Measurements from ENCODE around the gene UTP14C. TPM values are rescaled to one million over a fixed set of nuclear protein-coding genes. Genes with fewer than 3 reads are reported as not detected.

UTP14C gene
- total and polyA plus RNA-seq, 2 donors (not counting 1 experiment from before 2014, with no cell fraction given), result 1.9 to 14.9 TPM

DNA sequence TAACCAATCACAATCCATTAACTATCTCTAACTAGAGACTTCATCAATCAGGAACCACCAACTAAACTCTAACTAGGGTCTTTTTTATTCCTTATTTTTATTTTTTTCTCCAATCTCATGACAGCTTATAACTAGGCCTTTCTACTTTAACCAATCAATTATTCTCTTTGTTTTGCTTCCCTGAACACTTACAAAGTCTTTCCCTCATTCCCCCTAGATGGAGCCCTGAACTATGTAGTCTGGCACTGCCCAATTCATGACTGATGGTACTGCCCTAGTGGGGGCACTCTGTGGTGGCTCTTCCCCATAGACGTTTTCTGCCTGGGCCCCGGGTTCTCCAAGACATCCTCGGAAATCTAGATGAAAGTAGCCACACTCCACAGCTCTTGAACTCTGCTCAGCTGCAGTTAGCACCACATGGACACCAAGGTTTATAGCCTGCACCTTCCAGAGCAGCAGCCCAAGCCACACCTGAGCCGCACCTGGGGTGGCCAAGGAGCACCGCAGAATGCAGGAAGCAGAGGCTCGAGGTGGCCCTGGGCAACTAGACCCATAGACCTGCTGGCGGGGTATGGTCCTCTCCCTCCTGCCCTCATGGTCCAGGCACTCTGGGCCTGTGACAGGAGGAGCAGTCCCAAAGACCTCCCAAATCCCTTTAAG lies 19.9 kb upstream of the UTP14C start:
- 93% methylated on average over 7 of the region's 7 CpGs for WGBS (ENCODE audit: insufficient coverage)
- ATAC-seq (ENCODE audit: low read depth), result no peak
- Histone ChIP-seq H2AFZ (ENCODE audit: insufficient read depth, low read depth, low read length, poor library complexity, severe bottlenecking) (no peak overlapping the region), H3K4me2 (replicated peaks; ENCODE audit: low read depth, low read length, poor library complexity, severe bottlenecking) (no peak overlapping the region), H3K27ac (ENCODE audit: low read length in 2 of 2) (no peak overlapping the region), H3K4me3 (ENCODE audit: control extremely low read depth in 1 of 5, extremely low read depth in 1 of 5, insufficient read depth in 1 of 5, low read depth in 2 of 5, low read length in 4 of 5) (no peak overlapping the region), H3K36me3 (replicated peaks in 1 of 2; ENCODE audit: control extremely low read depth in 1 of 2, control insufficient read depth in 1 of 2, extremely low read depth in 1 of 2, insufficient read depth in 2 of 2, low read length in 1 of 2) (no peaks in the 10 kb centered on the region), H3K9ac (ENCODE audit: low read length) (no peak overlapping the region), H3K27me3 (replicated peaks in 1 of 4; ENCODE audit: control extremely low read depth in 1 of 4, control insufficient read depth in 3 of 4, insufficient read depth in 4 of 4, low read length in 3 of 4) (peaks cover 0 to 11% (median 2%) of the 10 kb centered on the region in 4 experiments), H3K9me3 (ENCODE audit: control extremely low read depth in 1 of 3, control insufficient read depth in 2 of 3, insufficient read depth in 1 of 3, low read length in 2 of 3) (no peaks in the 10 kb centered on the region), H3K4me1 (ENCODE audit: control insufficient read depth in 2 of 2, insufficient read depth in 2 of 2, low read length in 2 of 2) (no peaks in the 10 kb centered on the region), H3K79me2 (ENCODE audit: control insufficient read depth, insufficient read depth, low read length) (no peaks in the 10 kb centered on the region), H4K20me1 (ENCODE audit: control insufficient read depth, insufficient read depth, low read length, poor library complexity, severe bottlenecking) (no peaks in the 10 kb centered on the region)
- no peak for DNase-seq
- Mint-ChIP-seq H3K27ac (no peak overlapping the region), H3K4me3 (no peak overlapping the region), H3K9me3 (ENCODE audit: insufficient read depth) (no peaks in the 10 kb centered on the region), H3K4me1 (no peaks in the 10 kb centered on the region), H3K27me3 (peaks cover 25% of the 10 kb centered on the region)
- POLR2A ChIA-PET, result no interaction called here
- TF ChIP-seq, protein P1, sequence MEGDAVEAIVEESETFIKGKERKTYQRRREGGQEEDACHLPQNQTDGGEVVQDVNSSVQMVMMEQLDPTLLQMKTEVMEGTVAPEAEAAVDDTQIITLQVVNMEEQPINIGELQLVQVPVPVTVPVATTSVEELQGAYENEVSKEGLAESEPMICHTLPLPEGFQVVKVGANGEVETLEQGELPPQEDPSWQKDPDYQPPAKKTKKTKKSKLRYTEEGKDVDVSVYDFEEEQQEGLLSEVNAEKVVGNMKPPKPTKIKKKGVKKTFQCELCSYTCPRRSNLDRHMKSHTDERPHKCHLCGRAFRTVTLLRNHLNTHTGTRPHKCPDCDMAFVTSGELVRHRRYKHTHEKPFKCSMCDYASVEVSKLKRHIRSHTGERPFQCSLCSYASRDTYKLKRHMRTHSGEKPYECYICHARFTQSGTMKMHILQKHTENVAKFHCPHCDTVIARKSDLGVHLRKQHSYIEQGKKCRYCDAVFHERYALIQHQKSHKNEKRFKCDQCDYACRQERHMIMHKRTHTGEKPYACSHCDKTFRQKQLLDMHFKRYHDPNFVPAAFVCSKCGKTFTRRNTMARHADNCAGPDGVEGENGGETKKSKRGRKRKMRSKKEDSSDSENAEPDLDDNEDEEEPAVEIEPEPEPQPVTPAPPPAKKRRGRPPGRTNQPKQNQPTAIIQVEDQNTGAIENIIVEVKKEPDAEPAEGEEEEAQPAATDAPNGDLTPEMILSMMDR (IDR thresholded peaks at IDR 0.05), result no peak
- no peak for TF ChIP-seq EZH2 (IDR thresholded peaks at IDR 0.05; ENCODE audit: borderline replicate concordance, insufficient read depth, low read depth, low read length, poor library complexity, severe bottlenecking)
- intact Hi-C loops (cut with micrococcal nuclease), result no loop called here
- CTCF ChIA-PET, result interaction anchor here (0.7 to 1.4 kb wide), 3 partner anchors 8 to 198 kb away, joined by 3 to 6 read pairs (median 4); partner anchors contain the start of gene ALG11

DNA sequence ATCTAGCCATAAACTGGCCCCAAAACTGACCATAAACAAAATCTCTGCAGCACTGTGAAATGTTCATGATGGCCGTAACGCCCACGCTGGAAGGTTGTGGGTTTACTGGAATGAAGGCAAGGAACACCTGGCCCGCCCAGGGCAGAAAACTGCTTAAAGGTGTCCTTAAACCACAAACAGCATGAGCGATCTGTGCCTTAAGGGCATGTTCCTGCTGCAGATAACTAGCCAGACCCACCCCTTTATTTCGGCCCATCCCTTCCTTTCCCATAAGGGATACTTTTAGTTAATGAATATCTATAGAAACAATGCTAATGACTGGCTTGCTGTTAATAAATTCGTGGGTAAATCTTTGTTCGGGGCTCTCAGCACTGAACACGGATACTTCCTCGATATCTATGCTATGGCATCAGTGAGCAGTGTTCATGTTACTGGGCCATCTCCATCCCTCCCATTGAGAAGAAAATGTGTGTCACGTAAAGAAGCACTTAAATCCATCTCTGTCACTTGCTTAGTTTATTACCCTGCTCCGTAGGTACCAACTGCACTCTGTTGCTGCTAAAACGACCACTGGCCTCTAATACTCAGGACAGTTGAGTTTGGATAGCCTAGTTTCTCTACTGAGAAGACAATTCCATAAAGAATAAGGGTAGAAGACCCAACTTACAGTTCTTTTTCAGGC lies 18.5 kb upstream of the UTP14C start:
- Histone ChIP-seq H2AFZ (ENCODE audit: insufficient read depth, low read depth, low read length, poor library complexity, severe bottlenecking) (no peak overlapping the region), H3K27ac (ENCODE audit: low read length in 2 of 2) (no peak overlapping the region), H3K9ac (ENCODE audit: low read length) (no peak overlapping the region), H3K4me1 (ENCODE audit: control insufficient read depth in 2 of 2, insufficient read depth in 2 of 2, low read length in 2 of 2) (peaks cover 3 to 5% of the 10 kb centered on the region in 2 donors), H3K4me2 (replicated peaks; ENCODE audit: low read depth, low read length, poor library complexity, severe bottlenecking) (no peak overlapping the region), H3K27me3 (replicated peaks in 1 of 4; ENCODE audit: control extremely low read depth in 1 of 4, control insufficient read depth in 3 of 4, insufficient read depth in 4 of 4, low read length in 3 of 4) (peaks cover 0 to 17% (median 9%) of the 10 kb centered on the region in 4 experiments), H4K20me1 (ENCODE audit: control insufficient read depth, insufficient read depth, low read length, poor library complexity, severe bottlenecking) (no peaks in the 10 kb centered on the region), H3K79me2 (ENCODE audit: control insufficient read depth, insufficient read depth, low read length) (no peaks in the 10 kb centered on the region), H3K9me3 (ENCODE audit: control extremely low read depth in 1 of 3, control insufficient read depth in 2 of 3, insufficient read depth in 1 of 3, low read length in 2 of 3) (no peaks in the 10 kb centered on the region), H3K4me3 (ENCODE audit: control extremely low read depth in 1 of 5, extremely low read depth in 1 of 5, insufficient read depth in 1 of 5, low read depth in 2 of 5, low read length in 4 of 5) (no peak overlapping the region), H3K36me3 (replicated peaks in 1 of 2; ENCODE audit: control extremely low read depth in 1 of 2, control insufficient read depth in 1 of 2, extremely low read depth in 1 of 2, insufficient read depth in 2 of 2, low read length in 1 of 2) (no peaks in the 10 kb centered on the region)
- Mint-ChIP-seq H3K4me1 (peaks cover 2% of the 10 kb centered on the region), H3K27ac (no peak overlapping the region), H3K27me3 (peaks cover 29% of the 10 kb centered on the region), H3K9me3 (ENCODE audit: insufficient read depth) (no peaks in the 10 kb centered on the region), H3K4me3 (no peak overlapping the region)
- WGBS (ENCODE audit: insufficient coverage), result 90% methylated on average over 5 of the region's 13 CpGs
- DNase-seq, result no peak
- TF ChIP-seq, protein P1 (IDR thresholded peaks at IDR 0.05), result no peak
- TF ChIP-seq EZH2 (IDR thresholded peaks at IDR 0.05; ENCODE audit: borderline replicate concordance, insufficient read depth, low read depth, low read length, poor library complexity, severe bottlenecking), result no peak
- ChIA-PET POLR2A (no interaction called here), CTCF (no interaction called here)
- no peak for ATAC-seq (ENCODE audit: low read depth)
- intact Hi-C loops (cut with micrococcal nuclease), result no loop called here
